Tibial nerve (tissue), 4 donors: Measurements from ENCODE around the gene BRD7.

Source experiments
- CTCF ChIP-seq, 5 experiments: fragments of 200-600 bp in 3 of 5; fragments of 450-650 bp in 2 of 5; sonication (generic) in 3 of 5; IDR thresholded peaks; one replicate each; pipeline ENCODE4 v1.5.1; 2016 to 2019; ENCODE audit warnings: antibody characterized with exemption in 5 of 5, mild to moderate bottlenecking in 3 of 5, moderate library complexity in 2 of 5
- EP300 ChIP-seq, 2 donors: sonication (generic); formaldehyde crosslinking; IDR thresholded peaks; one replicate each; pipeline ENCODE4 v1.6.1; 2017; ENCODE audit warnings: antibody characterized with exemption in 2 of 2, mild to moderate bottlenecking in 1 of 2
- POLR2A ChIP-seq, 2 donors: fragments of 450-650 bp; IDR thresholded peaks; one replicate each; pipeline ENCODE4 v1.6.1; 2017; ENCODE audit warnings: antibody characterized with exemption in 2 of 2, mild to moderate bottlenecking in 2 of 2, moderate library complexity in 2 of 2

GRCh38 chr16:50384500-50385135 is 15.8 kb upstream of the BRD7 start:
- no peak for TF ChIP-seq CTCF (IDR thresholded peaks at IDR 0.05)
- no peak for TF ChIP-seq POLR2A (IDR thresholded peaks at IDR 0.05)
- no peak for TF ChIP-seq EP300 (IDR thresholded peaks at IDR 0.05)
